ENCODE data around the gene JUP. TPM values are rescaled to one million over a fixed set of nuclear protein-coding genes. Genes with fewer than 3 reads are reported as not detected.

JUP gene
- total RNA-seq, 4 donors from 2014 or later = 709 to 2,355 (median 1,148) TPM

DNA sequence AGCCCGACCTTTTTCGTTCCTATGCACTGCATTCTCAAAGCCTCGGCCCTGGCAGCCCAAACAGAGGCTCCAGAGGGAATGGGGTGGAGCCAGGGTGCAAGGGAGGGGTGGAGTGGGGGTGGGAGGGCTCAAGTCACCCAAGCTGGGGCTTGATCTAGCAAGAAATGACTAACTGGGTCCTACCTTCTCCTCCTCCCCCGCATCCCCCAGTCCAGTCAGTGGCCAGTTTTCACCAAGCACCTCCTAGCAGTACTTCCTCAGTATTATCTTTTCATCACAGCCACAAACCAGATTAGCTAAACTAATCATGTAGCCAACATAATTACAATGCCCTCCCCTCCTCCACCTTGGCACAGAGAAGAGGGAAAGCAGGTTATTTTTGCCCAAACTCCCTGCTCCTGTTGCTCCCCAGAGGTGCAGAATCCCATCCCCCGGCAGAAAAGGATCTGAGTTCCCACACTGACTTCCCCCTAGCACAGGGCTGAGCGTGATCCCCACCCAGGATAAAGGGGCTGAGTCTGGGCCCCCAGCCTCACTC is 2.2 kb downstream of the JUP start:
- Histone ChIP-seq H3K27me3 (peaks cover 0 to 24% (median 0%) of the 10 kb centered on the region in 4 donors), H3K9me3 (no peaks in the 10 kb centered on the region), H3K27ac (peak overlapping the region; percentile 95 to 99 (median 98)), H3K4me1 (peaks cover 41 to 97% (median 69%) of the 10 kb centered on the region in 3 donors), H3K4me3 (peak overlapping the region; percentile 63 to 82 (median 80)), H3K36me3 (peaks cover 0 to 13% (median 0%) of the 10 kb centered on the region in 3 donors)
- WGBS, 2 donors = 6 to 34% methylated on average over 2 to 3 of the region's 6 CpGs
- intact Hi-C loops (cut with DNase I) = no loop called here
- peak in 1 of 4 donors; percentile 47 for TF ChIP-seq POLR2A (IDR thresholded peaks at IDR 0.05)
- no peak for TF ChIP-seq CTCF (IDR thresholded peaks at IDR 0.05)
- DNase-seq = no peak

DNA sequence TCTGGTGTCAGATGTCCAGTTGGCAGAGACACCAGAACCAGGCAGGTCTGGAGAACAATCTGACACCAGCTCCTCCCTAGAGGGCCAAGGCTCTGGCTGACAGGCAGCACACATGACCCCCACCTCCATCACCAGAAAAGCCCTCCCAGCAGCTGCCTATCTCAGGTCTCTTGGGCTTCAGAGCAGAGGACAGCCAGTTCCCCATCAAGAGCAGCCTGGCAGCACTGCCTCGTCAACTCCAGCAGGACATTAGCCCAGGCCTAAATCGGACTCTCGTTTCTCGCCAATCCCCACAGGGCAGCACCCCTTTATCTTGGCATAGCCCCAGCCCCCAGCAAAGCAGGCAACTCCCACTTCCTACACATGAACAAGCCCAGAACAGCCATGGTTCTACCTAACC is 4.4 kb downstream of the JUP start:
- 30% methylated on average over 4 of the region's 4 CpGs; no CpG with 5 or more reads in 1 of the 2 donors for WGBS, 2 donors
- H3K9me3 ChIP-seq = no peaks in the 10 kb centered on the region
- peaks cover 39 to 97% (median 71%) of the 10 kb centered on the region in 3 donors for H3K4me1 ChIP-seq
- peak overlapping the region; percentile 63 to 82 (median 80) for H3K4me3 ChIP-seq
- peak overlapping the region; percentile 86 to 99 (median 98) for H3K27ac ChIP-seq
- intact Hi-C loops (cut with DNase I) = no loop called here
- no peak for TF ChIP-seq POLR2A (IDR thresholded peaks at IDR 0.05)
- TF ChIP-seq CTCF (IDR thresholded peaks at IDR 0.05) = no peak
- DNase-seq = no peak
- H3K27me3 ChIP-seq = peaks cover 0 to 24% (median 0%) of the 10 kb centered on the region in 4 donors
- H3K36me3 ChIP-seq = peaks cover 0 to 17% (median 0%) of the 10 kb centered on the region in 3 donors

GRCh38 chr17:41781404-41782110 is 5.0 kb downstream of the JUP start:
- Histone ChIP-seq H3K4me3 (peak overlapping the region; percentile 63 to 82 (median 80)), H3K9me3 (no peaks in the 10 kb centered on the region), H3K36me3 (peaks cover 0 to 23% (median 0%) of the 10 kb centered on the region in 3 donors), H3K27me3 (peaks cover 0 to 24% (median 0%) of the 10 kb centered on the region in 4 donors), H3K27ac (peak overlapping the region; percentile 86 to 99 (median 98)), H3K4me1 (peaks cover 45 to 100% (median 77%) of the 10 kb centered on the region in 3 donors)
- no peak for DNase-seq
- intact Hi-C loops (cut with DNase I) = no loop called here
- 46 to 54% methylated on average over 7 to 12 of the region's 13 CpGs for WGBS, 2 donors
- TF ChIP-seq POLR2A (IDR thresholded peaks at IDR 0.05) = no peak
- TF ChIP-seq CTCF (IDR thresholded peaks at IDR 0.05) = no peak

DNA sequence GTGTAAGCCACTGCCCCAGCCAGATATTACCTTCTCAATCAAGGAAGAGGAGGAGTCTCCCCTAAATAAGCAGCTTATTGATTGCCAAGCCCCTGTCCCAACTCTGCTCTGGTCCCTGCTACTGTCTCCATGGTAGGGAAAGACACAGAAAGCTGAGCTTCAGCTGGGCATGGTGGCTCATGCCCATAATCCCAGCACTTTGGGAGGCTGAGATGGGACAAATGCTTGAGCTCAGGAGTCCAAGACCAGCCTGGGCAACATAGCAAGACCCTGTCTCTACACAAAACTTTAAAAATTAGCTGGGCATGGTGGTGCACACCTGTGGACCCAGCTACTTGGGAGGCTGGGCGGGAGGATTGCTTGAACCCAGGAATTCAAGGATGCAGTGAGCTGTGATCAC is 6.6 kb downstream of the JUP start:
- peaks cover 51 to 100% (median 84%) of the 10 kb centered on the region in 3 donors for H3K4me1 ChIP-seq
- intact Hi-C loops (cut with DNase I) = no loop called here
- no peak for DNase-seq

More for the DNA sequence above, 6.6 kb downstream of the JUP start:
- no peaks in the 10 kb centered on the region for H3K9me3 ChIP-seq
- peak overlapping the region; percentile 63 to 99 (median 98) for H3K27ac ChIP-seq
- H3K36me3 ChIP-seq = peaks cover 0 to 32% (median 0%) of the 10 kb centered on the region in 3 donors
- peaks cover 0 to 8% (median 0%) of the 10 kb centered on the region in 4 donors for H3K27me3 ChIP-seq
- TF ChIP-seq CTCF (IDR thresholded peaks at IDR 0.05) = no peak
- TF ChIP-seq POLR2A (IDR thresholded peaks at IDR 0.05) = no peak
- H3K4me3 ChIP-seq = no peak overlapping the region
- WGBS, 2 donors = 90% methylated on average over 1 of the region's 1 CpG; no CpG with 5 or more reads in 1 of the 2 donors

All from esophagus squamous epithelium (tissue), 5 donors.